Measurements from ENCODE around the gene OPALIN.

OPALIN gene

DNA sequence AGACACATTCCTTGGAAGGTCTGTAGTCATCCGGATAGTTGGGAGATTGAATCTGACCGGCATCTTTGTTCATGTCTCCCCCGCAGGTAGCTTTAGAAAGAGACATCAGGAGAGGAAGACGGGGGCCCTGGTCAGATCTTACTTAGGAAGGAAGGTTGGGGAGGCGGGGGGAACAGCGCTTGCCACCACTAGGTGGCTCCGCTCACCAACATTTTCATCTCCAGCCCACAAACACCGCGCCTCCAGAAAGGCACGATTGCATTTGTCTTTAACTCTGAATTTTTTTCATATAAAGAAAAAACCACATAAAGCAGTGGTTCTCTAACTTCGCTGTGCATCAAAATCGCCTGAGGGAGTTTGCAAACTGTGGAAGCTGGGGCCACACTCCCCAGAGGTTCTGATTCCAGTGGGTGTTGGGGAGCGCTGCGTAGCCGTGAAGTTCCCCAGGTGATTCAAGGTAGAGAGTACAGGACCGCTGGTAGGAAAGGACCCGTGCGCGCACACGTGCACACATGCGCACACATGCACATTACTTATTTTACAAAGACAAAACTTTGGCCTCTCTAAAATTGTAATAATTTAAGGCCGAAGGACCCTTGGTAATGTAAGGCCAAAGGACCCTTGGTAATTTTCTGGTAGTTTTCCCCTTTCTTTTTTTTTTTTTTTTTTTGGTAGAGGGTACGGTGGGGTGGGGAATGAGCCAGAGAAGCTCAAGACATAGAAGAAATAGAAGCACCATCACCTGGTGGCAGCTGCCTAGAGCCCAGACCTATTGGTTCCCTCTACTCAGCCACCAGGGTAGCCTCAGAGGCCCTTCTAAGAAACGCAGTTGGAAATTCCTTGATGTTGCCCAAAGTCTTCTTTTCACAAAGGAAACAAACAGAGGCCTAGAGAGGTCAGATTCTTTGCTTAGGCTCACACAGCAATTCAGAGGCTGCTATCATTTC is 37.4 kb upstream of the OPALIN start:
- WGBS = 32% methylated on average over 16 of the region's 24 CpGs
- DNase-seq = peak; percentile 62

DNA sequence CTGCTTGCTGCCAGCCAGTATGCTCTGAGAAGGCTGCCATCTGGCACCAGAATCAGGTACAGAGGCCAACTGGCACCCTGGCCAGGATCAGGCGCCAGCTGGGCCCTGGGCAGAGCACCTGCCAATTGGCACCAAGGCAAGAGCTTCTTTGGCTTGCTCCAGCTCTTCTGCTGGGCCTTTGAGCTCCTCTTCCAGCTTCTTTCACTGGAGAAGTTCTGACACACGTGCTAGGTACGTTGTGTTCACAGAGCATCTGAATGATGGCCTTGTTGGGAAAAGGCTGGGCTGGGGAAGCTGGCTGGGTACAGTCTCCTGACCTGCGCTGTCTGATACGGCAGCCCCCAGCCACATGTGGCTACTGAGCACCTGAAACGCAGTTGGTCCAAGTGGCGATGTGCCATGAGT is 31.7 kb upstream of the OPALIN start:
- Histone ChIP-seq H3K4me1 (ENCODE audit: control insufficient read depth, insufficient read depth, low read depth, low read length) (peaks cover 8% of the 10 kb centered on the region), H3K9ac (ENCODE audit: low read length) (no peak overlapping the region), H3K4me2 (ENCODE audit: low read length, poor library complexity, severe bottlenecking) (no peak overlapping the region), H2BK12ac (ENCODE audit: low read length in 2 of 2) (no peak overlapping the region), H3K9me3 (ENCODE audit: control insufficient read depth, low read length) (no peaks in the 10 kb centered on the region), H3K79me1 (replicated peaks; ENCODE audit: low read length, poor library complexity, severe bottlenecking) (no peaks in the 10 kb centered on the region), H3K27me3 (ENCODE audit: control insufficient read depth in 1 of 2, insufficient read depth in 1 of 2, low read length in 2 of 2) (peaks cover 20 to 50% of the 10 kb centered on the region in 2 experiments), H2BK15ac (ENCODE audit: low read depth, poor library complexity, severe bottlenecking) (no peak overlapping the region), H3K36me3 (ENCODE audit: control insufficient read depth in 1 of 2, insufficient read depth in 2 of 2, low read depth in 1 of 2, low read length in 2 of 2) (peaks cover 0 to 33% of the 10 kb centered on the region in 2 experiments), H3K4ac (ENCODE audit: low read depth in 1 of 2, low read length in 2 of 2) (no peak overlapping the region), H2BK5ac (ENCODE audit: low read depth, low read length, poor library complexity, severe bottlenecking) (no peak overlapping the region), H2BK120ac (ENCODE audit: low read depth, low read length) (no peak overlapping the region), H3K14ac (ENCODE audit: low read length in 2 of 2) (no peak overlapping the region), H4K91ac (ENCODE audit: low read length) (no peak overlapping the region), H4K8ac (ENCODE audit: low read length) (no peak overlapping the region), H2AK5ac (ENCODE audit: low read length, severe bottlenecking) (no peak overlapping the region), H3K4me3 (ENCODE audit: insufficient read depth in 1 of 2, low read depth in 1 of 2, low read length in 2 of 2) (no peak overlapping the region), H2AFZ (ENCODE audit: low read depth, low read length) (no peak overlapping the region), H3K27ac (ENCODE audit: low read length, poor library complexity, severe bottlenecking) (no peak overlapping the region), H3K18ac (ENCODE audit: low read depth in 1 of 2, low read length in 2 of 2) (no peak overlapping the region), H3K23ac (ENCODE audit: low read length in 2 of 2) (no peak overlapping the region)
- WGBS = 70% methylated on average over 5 of the region's 7 CpGs
- no peak for DNase-seq

More for the DNA sequence above, 37.4 kb upstream of the OPALIN start:
- no peak overlapping the region for H2AK5ac ChIP-seq (ENCODE audit: low read length, severe bottlenecking)
- no peaks in the 10 kb centered on the region for H3K9me3 ChIP-seq (ENCODE audit: control insufficient read depth, low read length)
- H3K4me3 ChIP-seq (ENCODE audit: insufficient read depth in 1 of 2, low read depth in 1 of 2, low read length in 2 of 2) = no peak overlapping the region
- no peak overlapping the region for H2AFZ ChIP-seq (ENCODE audit: low read depth, low read length)
- no peak overlapping the region for H4K8ac ChIP-seq (ENCODE audit: low read length)
- H2BK5ac ChIP-seq (ENCODE audit: low read depth, low read length, poor library complexity, severe bottlenecking) = no peak overlapping the region
- H3K9ac ChIP-seq (ENCODE audit: low read length) = no peak overlapping the region
- no peak overlapping the region for H4K91ac ChIP-seq (ENCODE audit: low read length)
- no peak overlapping the region for H3K23ac ChIP-seq (ENCODE audit: low read length in 2 of 2)
- no peak overlapping the region for H3K27ac ChIP-seq (ENCODE audit: low read length, poor library complexity, severe bottlenecking)
- peaks cover 0 to 28% of the 10 kb centered on the region in 2 experiments for H3K36me3 ChIP-seq (ENCODE audit: control insufficient read depth in 1 of 2, insufficient read depth in 2 of 2, low read depth in 1 of 2, low read length in 2 of 2)
- H2BK15ac ChIP-seq (ENCODE audit: low read depth, poor library complexity, severe bottlenecking) = no peak overlapping the region
- H3K18ac ChIP-seq (ENCODE audit: low read depth in 1 of 2, low read length in 2 of 2) = no peak overlapping the region
- no peak overlapping the region for H2BK12ac ChIP-seq (ENCODE audit: low read length in 2 of 2)
- H3K4ac ChIP-seq (ENCODE audit: low read depth in 1 of 2, low read length in 2 of 2) = no peak overlapping the region
- peaks cover 16 to 93% of the 10 kb centered on the region in 2 experiments for H3K27me3 ChIP-seq (ENCODE audit: control insufficient read depth in 1 of 2, insufficient read depth in 1 of 2, low read length in 2 of 2)
- no peaks in the 10 kb centered on the region for H3K79me1 ChIP-seq (replicated peaks; ENCODE audit: low read length, poor library complexity, severe bottlenecking)
- H2BK120ac ChIP-seq (ENCODE audit: low read depth, low read length) = no peak overlapping the region
- peaks cover 5% of the 10 kb centered on the region for H3K4me1 ChIP-seq (ENCODE audit: control insufficient read depth, insufficient read depth, low read depth, low read length)
- no peak overlapping the region for H3K14ac ChIP-seq (ENCODE audit: low read length in 2 of 2)
- H3K4me2 ChIP-seq (ENCODE audit: low read length, poor library complexity, severe bottlenecking) = no peak overlapping the region

DNA sequence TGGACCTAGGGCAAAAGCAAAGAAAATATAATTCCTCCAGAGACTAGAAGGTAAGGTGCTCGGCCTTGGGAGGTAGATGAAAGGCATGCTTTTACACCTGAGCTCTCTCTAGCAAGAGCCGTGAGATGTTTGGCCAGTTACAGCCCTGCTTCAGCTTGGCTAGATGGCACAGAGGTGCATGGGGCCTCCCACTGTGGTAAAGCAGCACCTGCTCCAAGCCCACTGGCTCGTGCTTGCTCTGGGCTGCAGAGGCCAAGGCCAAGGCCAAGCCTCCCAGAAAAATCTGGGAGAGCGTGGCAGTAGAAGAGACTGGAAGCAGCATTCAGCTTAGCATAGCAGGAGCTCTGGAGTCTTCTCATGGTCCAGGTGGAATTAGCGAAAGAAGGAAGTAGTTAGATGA is 31.0 kb upstream of the OPALIN start:
- no peak overlapping the region for H3K14ac ChIP-seq (ENCODE audit: low read length in 2 of 2)
- WGBS = 61% methylated on average over 5 of the region's 5 CpGs

DNA sequence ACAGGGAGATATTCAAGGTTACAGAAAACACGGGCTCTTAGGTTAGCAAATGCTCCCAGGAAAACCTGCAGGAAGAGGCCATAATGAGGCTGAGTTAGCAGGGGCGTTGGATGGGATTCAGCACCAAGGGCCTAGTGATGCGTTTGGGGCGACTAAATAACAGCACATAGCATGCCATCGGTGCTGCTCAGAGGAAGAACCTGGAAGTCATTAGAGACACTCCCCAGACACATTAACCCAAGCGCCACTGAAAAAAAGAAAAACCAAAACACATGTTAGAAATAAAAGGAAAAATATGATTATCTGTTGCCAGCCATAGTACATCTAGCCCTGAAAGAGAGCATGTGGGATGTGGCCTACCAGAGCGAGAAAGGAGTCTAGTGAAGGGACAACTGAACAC is 28.8 kb upstream of the OPALIN start:
- Histone ChIP-seq H3K4me3 (ENCODE audit: insufficient read depth in 1 of 2, low read depth in 1 of 2, low read length in 2 of 2) (no peak overlapping the region), H3K14ac (ENCODE audit: low read length in 2 of 2) (no peak overlapping the region)
- 67% methylated on average over 6 of the region's 7 CpGs for WGBS

More for the DNA sequence above, 31.0 kb upstream of the OPALIN start:
- H2AFZ ChIP-seq (ENCODE audit: low read depth, low read length) = no peak overlapping the region
- no peak overlapping the region for H3K4ac ChIP-seq (ENCODE audit: low read depth in 1 of 2, low read length in 2 of 2)
- no peak overlapping the region for H2BK15ac ChIP-seq (ENCODE audit: low read depth, poor library complexity, severe bottlenecking)
- DNase-seq = no peak
- no peak overlapping the region for H3K4me3 ChIP-seq (ENCODE audit: insufficient read depth in 1 of 2, low read depth in 1 of 2, low read length in 2 of 2)
- H2BK12ac ChIP-seq (ENCODE audit: low read length in 2 of 2) = no peak overlapping the region
- H2BK120ac ChIP-seq (ENCODE audit: low read depth, low read length) = no peak overlapping the region
- H3K9ac ChIP-seq (ENCODE audit: low read length) = no peak overlapping the region
- peaks cover 8% of the 10 kb centered on the region for H3K4me1 ChIP-seq (ENCODE audit: control insufficient read depth, insufficient read depth, low read depth, low read length)
- no peaks in the 10 kb centered on the region for H3K9me3 ChIP-seq (ENCODE audit: control insufficient read depth, low read length)
- no peaks in the 10 kb centered on the region for H3K79me1 ChIP-seq (replicated peaks; ENCODE audit: low read length, poor library complexity, severe bottlenecking)
- no peak overlapping the region for H3K18ac ChIP-seq (ENCODE audit: low read depth in 1 of 2, low read length in 2 of 2)
- H3K27me3 ChIP-seq (ENCODE audit: control insufficient read depth in 1 of 2, insufficient read depth in 1 of 2, low read length in 2 of 2) = peaks cover 20 to 43% of the 10 kb centered on the region in 2 experiments
- peaks cover 0 to 31% of the 10 kb centered on the region in 2 experiments for H3K36me3 ChIP-seq (ENCODE audit: control insufficient read depth in 1 of 2, insufficient read depth in 2 of 2, low read depth in 1 of 2, low read length in 2 of 2)
- no peak overlapping the region for H2BK5ac ChIP-seq (ENCODE audit: low read depth, low read length, poor library complexity, severe bottlenecking)
- H2AK5ac ChIP-seq (ENCODE audit: low read length, severe bottlenecking) = no peak overlapping the region
- no peak overlapping the region for H3K4me2 ChIP-seq (ENCODE audit: low read length, poor library complexity, severe bottlenecking)
- no peak overlapping the region for H4K8ac ChIP-seq (ENCODE audit: low read length)
- no peak overlapping the region for H3K27ac ChIP-seq (ENCODE audit: low read length, poor library complexity, severe bottlenecking)
- H4K91ac ChIP-seq (ENCODE audit: low read length) = no peak overlapping the region
- H3K23ac ChIP-seq (ENCODE audit: low read length in 2 of 2) = no peak overlapping the region

More for the DNA sequence above, 28.8 kb upstream of the OPALIN start:
- Histone ChIP-seq H2BK120ac (ENCODE audit: low read depth, low read length) (no peak overlapping the region), H4K8ac (ENCODE audit: low read length) (no peak overlapping the region), H4K91ac (ENCODE audit: low read length) (no peak overlapping the region), H3K4ac (ENCODE audit: low read depth in 1 of 2, low read length in 2 of 2) (no peak overlapping the region), H3K18ac (ENCODE audit: low read depth in 1 of 2, low read length in 2 of 2) (no peak overlapping the region), H2AFZ (ENCODE audit: low read depth, low read length) (no peak overlapping the region), H3K9me3 (ENCODE audit: control insufficient read depth, low read length) (no peaks in the 10 kb centered on the region), H3K4me2 (ENCODE audit: low read length, poor library complexity, severe bottlenecking) (no peak overlapping the region), H3K36me3 (ENCODE audit: control insufficient read depth in 1 of 2, insufficient read depth in 2 of 2, low read depth in 1 of 2, low read length in 2 of 2) (peaks cover 0 to 23% of the 10 kb centered on the region in 2 experiments), H3K27ac (ENCODE audit: low read length, poor library complexity, severe bottlenecking) (peak overlapping the region; percentile 65), H2BK12ac (ENCODE audit: low read length in 2 of 2) (no peak overlapping the region), H3K23ac (ENCODE audit: low read length in 2 of 2) (no peak overlapping the region), H2BK5ac (ENCODE audit: low read depth, low read length, poor library complexity, severe bottlenecking) (peak overlapping the region; percentile 50), H3K27me3 (ENCODE audit: control insufficient read depth in 1 of 2, insufficient read depth in 1 of 2, low read length in 2 of 2) (peaks cover 6 to 21% of the 10 kb centered on the region in 2 experiments), H2AK5ac (ENCODE audit: low read length, severe bottlenecking) (no peak overlapping the region), H3K79me1 (replicated peaks; ENCODE audit: low read length, poor library complexity, severe bottlenecking) (no peaks in the 10 kb centered on the region), H3K9ac (ENCODE audit: low read length) (peak overlapping the region; percentile 17), H2BK15ac (ENCODE audit: low read depth, poor library complexity, severe bottlenecking) (no peak overlapping the region), H3K4me1 (ENCODE audit: control insufficient read depth, insufficient read depth, low read depth, low read length) (peaks cover 8% of the 10 kb centered on the region)
- no peak for DNase-seq

Data from mesenchymal stem cell (in vitro differentiated cells and primary cell).